Peyer's patch (tissue), 4 donors: ENCODE results near the gene RCBTB2. TPM values are rescaled to one million over a fixed set of nuclear protein-coding genes. Genes with fewer than 3 reads are reported as not detected.

Experiments used
- DNase-seq, 3 donors: peaks; one replicate each; pipeline ENCODE4 v3.0.0-alpha.2; 2017 to 2019
- H3K27ac ChIP-seq, 4 donors: fragments of 200-600 bp; sonication (generic); one replicate each; pipeline ENCODE4 v1.5.1; 2016 to 2019
- H3K27me3 ChIP-seq, 2 donors: fragments of 200-600 bp; sonication (generic); one replicate each; pipeline ENCODE4 v1.5.1; 2019
- H3K36me3 ChIP-seq, 3 donors: fragments of 200-600 bp; sonication (generic); one replicate each; pipeline ENCODE4 v1.5.1; 2016 to 2019
- H3K4me1 ChIP-seq, 4 donors: fragments of 200-600 bp; sonication (generic); one replicate each; pipeline ENCODE4 v1.5.1; 2016 to 2019
- H3K4me3 ChIP-seq, 4 donors: fragments of 200-600 bp; sonication (generic); 1 replicate in 3 of 4; 2 replicates in 1 of 4; pipeline ENCODE4 v1.5.1; 2016 to 2019; ENCODE audit warnings: mild to moderate bottlenecking in 1 of 4
- H3K9me3 ChIP-seq, 4 donors: fragments of 200-600 bp; sonication (generic); one replicate each; pipeline ENCODE4 v1.5.1; 2016 to 2019; ENCODE audit warnings: mild to moderate bottlenecking in 1 of 4
- CTCF ChIP-seq, 6 experiments: fragments of 450-650 bp in 4 of 6; fragments of 200-600 bp in 2 of 6; sonication (generic) in 1 of 6; IDR thresholded peaks; one replicate each; pipeline ENCODE4 v1.5.1; 2017 to 2019; ENCODE audit warnings: antibody characterized with exemption in 6 of 6, mild to moderate bottlenecking in 3 of 6, moderate library complexity in 1 of 6
- POLR2A ChIP-seq, 2 donors: fragments of 450-650 bp; IDR thresholded peaks; one replicate each; pipeline ENCODE4 v1.5.1; 2017; ENCODE audit warnings: antibody characterized with exemption in 2 of 2, mild to moderate bottlenecking in 2 of 2, moderate library complexity in 2 of 2
- total RNA-seq, 4 donors: library from RNA; depleted of rRNA; stranded (reverse); fragments of >200 nt; gene quantifications; one replicate each; pipeline ENCODE4 v1.1.0, GENCODE V29; 2016

The RCBTB2 gene
- total RNA-seq, 4 donors from 2014 or later, result 3.2 to 6.3 (median 5.2) TPM

- H3K27ac ChIP-seq, result no peak overlapping the region
- peaks cover 0 to 5% (median 2%) of the 10 kb centered on the region in 4 donors for H3K4me1 ChIP-seq
- DNase-seq, result no peak
- H3K4me3 ChIP-seq, result no peak overlapping the region
- H3K9me3 ChIP-seq, result no peaks in the 10 kb centered on the region
- TF ChIP-seq POLR2A (IDR thresholded peaks at IDR 0.05), result no peak
- TF ChIP-seq CTCF (IDR thresholded peaks at IDR 0.05), result no peak
- H3K27me3 ChIP-seq, result no peaks in the 10 kb centered on the region
- H3K36me3 ChIP-seq, result no peaks in the 10 kb centered on the region
These were observed 38.0 kb downstream of the RCBTB2 start for GRCh38 chr13:48494874-48495273.

GRCh38 chr13:48493851-48494250 is 39.0 kb downstream of the RCBTB2 start:
- Histone ChIP-seq H3K27me3 (no peaks in the 10 kb centered on the region), H3K27ac (peak overlapping the region in 2 of 4 donors; percentile 38 to 69), H3K4me1 (peaks cover 0 to 5% (median 2%) of the 10 kb centered on the region in 4 donors), H3K9me3 (no peaks in the 10 kb centered on the region), H3K36me3 (no peaks in the 10 kb centered on the region), H3K4me3 (no peak overlapping the region)
- TF ChIP-seq POLR2A (IDR thresholded peaks at IDR 0.05) (no peak), CTCF (IDR thresholded peaks at IDR 0.05) (no peak)
- no peak for DNase-seq

- Histone ChIP-seq H3K4me1 (peaks cover 0 to 5% (median 2%) of the 10 kb centered on the region in 4 donors), H3K27me3 (no peaks in the 10 kb centered on the region), H3K4me3 (no peak overlapping the region), H3K27ac (peak overlapping the region; percentile 38 to 72 (median 69)), H3K36me3 (no peaks in the 10 kb centered on the region), H3K9me3 (no peaks in the 10 kb centered on the region)
- no peak for TF ChIP-seq POLR2A (IDR thresholded peaks at IDR 0.05)
- no peak for TF ChIP-seq CTCF (IDR thresholded peaks at IDR 0.05)
- DNase-seq, result no peak
These were observed 39.7 kb downstream of the RCBTB2 start for GRCh38 chr13:48493066-48493765.

GRCh38 chr13:48492470-48493065 is 40.3 kb downstream of the RCBTB2 start:
- H3K4me1 ChIP-seq, result peaks cover 0 to 5% (median 2%) of the 10 kb centered on the region in 4 donors
- TF ChIP-seq CTCF (IDR thresholded peaks at IDR 0.05) (no peak), POLR2A (IDR thresholded peaks at IDR 0.05) (peak in 1 of 2 donors; percentile 32)
- peak overlapping the region; percentile 7 to 29 (median 17) for H3K4me3 ChIP-seq
- no peaks in the 10 kb centered on the region for H3K9me3 ChIP-seq
- no peaks in the 10 kb centered on the region for H3K36me3 ChIP-seq
- no peaks in the 10 kb centered on the region for H3K27me3 ChIP-seq
- peak; percentile 63 to 91 (median 85) for DNase-seq
- peak overlapping the region; percentile 69 to 80 (median 70) for H3K27ac ChIP-seq

GRCh38 chr13:48492096-48492440 is 40.8 kb downstream of the RCBTB2 start:
- Histone ChIP-seq H3K27me3 (no peaks in the 10 kb centered on the region), H3K36me3 (no peaks in the 10 kb centered on the region), H3K9me3 (no peaks in the 10 kb centered on the region), H3K4me1 (peaks cover 0 to 5% (median 2%) of the 10 kb centered on the region in 4 donors), H3K27ac (peak overlapping the region; percentile 69 to 80 (median 70)), H3K4me3 (peak overlapping the region; percentile 7 to 29 (median 17))
- TF ChIP-seq POLR2A (IDR thresholded peaks at IDR 0.05) (no peak), CTCF (IDR thresholded peaks at IDR 0.05) (no peak)
- no peak for DNase-seq
